ENCODE data around the gene SNRPA1. TPM values are rescaled to one million over a fixed set of nuclear protein-coding genes. Genes with fewer than 3 reads are reported as not detected.

SNRPA1 gene
- total RNA-seq, 1 donor from 2014 or later: 98.0 TPM

- Histone ChIP-seq H3K27me3 (no peaks in the 10 kb centered on the region), H3K4me3 (no peak overlapping the region), H3K27ac (no peak overlapping the region), H3K9ac (no peak overlapping the region), H3K9me3 (ENCODE audit: low read depth) (no peaks in the 10 kb centered on the region), H3K4me2 (no peak overlapping the region), H4K20me1 (ENCODE audit: low read depth) (no peaks in the 10 kb centered on the region), H3K79me2 (ENCODE audit: low read depth) (no peaks in the 10 kb centered on the region), H3K4me1 (peaks cover 5% of the 10 kb centered on the region), H3F3A (ENCODE audit: low read depth) (no peaks in the 10 kb centered on the region), H3K36me3 (no peaks in the 10 kb centered on the region), H2AFZ (replicated peaks) (no peak overlapping the region)
- H3K27me3 Mint-ChIP-seq (ENCODE audit: insufficient read depth, low read depth): peaks cover 2% of the 10 kb centered on the region
- no peak for DNase-seq (ENCODE audit: low spot score)
- H3K4me1 Mint-ChIP-seq: peaks cover 8% of the 10 kb centered on the region
- no peak overlapping the region for H3K27ac Mint-ChIP-seq
- H3K36me3 Mint-ChIP-seq: no peaks in the 10 kb centered on the region
- no peak overlapping the region for H3K4me3 Mint-ChIP-seq
- no peaks in the 10 kb centered on the region for H3K9me3 Mint-ChIP-seq
- TF ChIP-seq EZH2 (IDR thresholded peaks at IDR 0.05): no peak
- TF ChIP-seq EZH2phosphoT487 (IDR thresholded peaks at IDR 0.05): no peak
- no peak for TF ChIP-seq CTCF (IDR thresholded peaks at IDR 0.05)
These were observed 13.0 kb upstream of the SNRPA1 start for GRCh38 chr15:101307897-101308603.

GRCh38 chr15:101307048-101307896 is 12.2 kb upstream of the SNRPA1 start:
- peaks cover 8% of the 10 kb centered on the region for H3K4me1 Mint-ChIP-seq
- no peak for DNase-seq (ENCODE audit: low spot score)
- peaks cover 2% of the 10 kb centered on the region for H3K27me3 Mint-ChIP-seq (ENCODE audit: insufficient read depth, low read depth)
- no peaks in the 10 kb centered on the region for H3K9me3 ChIP-seq (ENCODE audit: low read depth)
- H4K20me1 ChIP-seq (ENCODE audit: low read depth): no peaks in the 10 kb centered on the region
- H3K36me3 Mint-ChIP-seq: no peaks in the 10 kb centered on the region
- no peaks in the 10 kb centered on the region for H3K36me3 ChIP-seq
- no peak overlapping the region for H3K27ac ChIP-seq
- no peaks in the 10 kb centered on the region for H3K27me3 ChIP-seq
- no peak overlapping the region for H2AFZ ChIP-seq (replicated peaks)
- no peak for TF ChIP-seq CTCF (IDR thresholded peaks at IDR 0.05)
- TF ChIP-seq EZH2phosphoT487 (IDR thresholded peaks at IDR 0.05): no peak
- TF ChIP-seq EZH2 (IDR thresholded peaks at IDR 0.05): no peak
- no peaks in the 10 kb centered on the region for H3K9me3 Mint-ChIP-seq
- no peaks in the 10 kb centered on the region for H3K79me2 ChIP-seq (ENCODE audit: low read depth)
- H3K27ac Mint-ChIP-seq: no peak overlapping the region
- no peak overlapping the region for H3K4me3 ChIP-seq
- H3K9ac ChIP-seq: no peak overlapping the region
- H3F3A ChIP-seq (ENCODE audit: low read depth): no peaks in the 10 kb centered on the region
- H3K4me2 ChIP-seq: no peak overlapping the region
- H3K4me1 ChIP-seq: peaks cover 5% of the 10 kb centered on the region
- no peak overlapping the region for H3K4me3 Mint-ChIP-seq

- Histone ChIP-seq H4K20me1 (ENCODE audit: low read depth) (no peaks in the 10 kb centered on the region), H3K79me2 (ENCODE audit: low read depth) (no peaks in the 10 kb centered on the region), H3K4me1 (peaks cover 5% of the 10 kb centered on the region), H3F3A (ENCODE audit: low read depth) (no peaks in the 10 kb centered on the region), H3K27ac (no peak overlapping the region), H3K4me3 (no peak overlapping the region), H3K4me2 (no peak overlapping the region), H3K36me3 (no peaks in the 10 kb centered on the region), H2AFZ (replicated peaks) (no peak overlapping the region), H3K27me3 (no peaks in the 10 kb centered on the region), H3K9me3 (ENCODE audit: low read depth) (no peaks in the 10 kb centered on the region), H3K9ac (no peak overlapping the region)
- H3K27me3 Mint-ChIP-seq (ENCODE audit: insufficient read depth, low read depth): peaks cover 2% of the 10 kb centered on the region
- no peak overlapping the region for H3K4me3 Mint-ChIP-seq
- H3K9me3 Mint-ChIP-seq: no peaks in the 10 kb centered on the region
- no peaks in the 10 kb centered on the region for H3K36me3 Mint-ChIP-seq
- H3K27ac Mint-ChIP-seq: no peak overlapping the region
- no peak for TF ChIP-seq CTCF (IDR thresholded peaks at IDR 0.05)
- TF ChIP-seq EZH2 (IDR thresholded peaks at IDR 0.05): no peak
- no peak for TF ChIP-seq EZH2phosphoT487 (IDR thresholded peaks at IDR 0.05)
- no peak for DNase-seq (ENCODE audit: low spot score)
- H3K4me1 Mint-ChIP-seq: peaks cover 8% of the 10 kb centered on the region
These were observed 11.4 kb upstream of the SNRPA1 start for GRCh38 chr15:101306341-101307047.
